Fibroblast of skin of right quadriceps (primary cell): Measurements from ENCODE around the gene OTOP3.
A peak's percentile ranks its signal among the peaks of the same experiment; 100 is the strongest.
"Not testable (repeated sequence)": the region's sequence is repeated elsewhere in the genome, so short reads cannot be mapped to it uniquely, and the experiment has no call there.

Source experiments
- DNase-seq: peaks from one replicate; pipeline ENCODE4 v3.0.0-alpha.2; 2013

The OTOP3 gene

GRCh38 chr17:74963656-74964055, 28.0 kb downstream of the OTOP3 start:
- DNase-seq = no peak

GRCh38 chr17:74964246-74964761, 28.6 kb downstream of the OTOP3 start:
- no peak for DNase-seq

DNA sequence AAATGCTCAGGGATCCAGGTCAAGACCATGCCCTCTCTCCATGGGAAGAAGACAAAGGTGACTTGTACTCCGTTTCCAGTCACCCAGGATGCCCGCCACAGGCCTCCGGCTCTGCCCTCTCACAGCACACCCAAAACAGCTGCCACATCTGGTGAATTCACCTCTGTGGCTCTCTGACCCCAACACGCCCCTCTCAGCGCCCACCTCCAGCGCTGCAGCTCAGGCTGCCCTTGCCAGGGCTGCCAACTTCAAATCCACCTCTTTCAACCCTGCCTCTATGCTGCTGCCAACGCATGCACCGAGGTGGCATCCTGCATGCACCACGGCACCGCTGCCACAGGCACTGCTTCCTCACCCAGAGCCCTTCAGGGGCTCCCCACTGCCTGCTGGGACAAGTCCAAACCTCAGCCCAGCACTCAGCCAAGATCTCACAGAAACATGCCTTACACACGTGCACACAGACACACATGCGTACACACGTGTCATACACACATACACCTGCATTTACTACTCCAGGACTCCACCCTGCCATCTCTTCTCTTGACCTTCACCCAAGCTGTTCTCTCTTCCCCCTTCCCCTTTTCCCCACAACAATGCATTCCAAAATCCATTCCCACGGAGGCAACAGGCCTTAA, 29.4 kb downstream of the OTOP3 start:
- no peak for DNase-seq

- DNase-seq = no peak
These were observed 32.7 kb downstream of the OTOP3 start for GRCh38 chr17:74968361-74968780.

- not testable (repeated sequence) for DNase-seq
These were observed 33.8 kb downstream of the OTOP3 start for GRCh38 chr17:74969501-74969900.

DNA sequence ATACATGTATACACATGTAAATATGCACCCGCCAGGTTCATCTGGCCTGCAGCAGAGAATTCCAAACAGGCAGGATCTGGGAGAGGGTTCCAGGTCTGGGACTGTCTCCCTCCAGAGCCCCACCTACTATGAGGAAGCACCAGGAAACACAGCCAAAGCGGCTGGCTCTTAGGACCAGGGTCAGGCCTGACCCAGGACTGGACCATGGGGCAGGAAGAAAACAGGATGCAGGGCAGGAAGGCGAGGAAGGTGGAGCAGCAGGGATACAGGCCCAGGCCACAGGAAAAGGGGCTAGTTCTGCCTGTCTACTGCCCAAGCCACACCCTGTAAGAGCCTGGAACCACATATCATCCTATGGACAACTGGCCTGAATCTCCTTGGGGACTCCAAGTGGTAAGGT, 34.7 kb downstream of the OTOP3 start:
- no peak for DNase-seq

- DNase-seq = no peak
These were observed 35.6 kb downstream of the OTOP3 start for GRCh38 chr17:74971069-74971841.

- DNase-seq = no peak
These were observed 36.1 kb downstream of the OTOP3 start for GRCh38 chr17:74971842-74972106.

DNA sequence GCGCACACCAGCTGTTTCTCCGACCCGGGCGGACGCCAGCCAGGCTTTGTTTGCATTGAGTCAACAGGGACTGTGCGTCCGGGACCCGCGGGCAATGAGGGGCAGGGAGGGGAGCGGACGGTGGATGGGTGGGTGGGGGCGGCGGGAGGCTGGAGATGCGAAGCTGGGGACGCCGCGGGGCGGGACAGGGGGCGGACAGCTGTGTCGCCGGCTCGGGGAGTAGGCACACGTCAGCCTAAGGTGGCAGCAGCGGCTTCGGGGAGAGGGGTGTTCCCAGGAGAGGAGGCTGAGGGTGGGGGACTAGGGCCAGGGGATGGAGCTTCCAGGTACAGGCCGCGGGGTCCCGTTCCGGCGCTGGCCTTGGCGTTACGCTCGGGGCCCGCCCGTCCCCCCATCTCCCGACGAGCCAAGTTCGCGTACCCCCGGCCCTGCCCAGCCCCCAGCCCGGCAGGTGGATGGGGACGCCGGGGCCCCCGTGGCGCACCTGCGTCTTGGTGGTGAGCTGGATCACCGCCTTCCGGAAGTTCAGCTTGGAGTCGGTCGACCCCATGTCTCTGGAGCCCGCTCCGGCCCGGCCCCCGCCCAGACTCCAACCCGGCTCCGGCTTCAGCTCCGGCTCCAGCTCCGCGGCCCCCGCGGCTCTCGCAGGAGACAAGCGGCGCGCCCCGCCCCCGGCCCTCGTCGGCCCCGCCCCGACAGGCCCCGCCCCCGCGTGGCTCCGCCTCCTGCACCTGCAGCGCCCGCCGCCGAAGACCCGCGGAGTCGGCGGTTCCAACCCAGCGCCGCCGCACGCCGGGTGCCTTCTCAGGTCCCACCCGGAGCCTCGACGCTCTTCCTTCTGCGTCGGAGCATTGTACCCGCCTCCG, 36.6 kb downstream of the OTOP3 start, which contains the start of gene HID1:
Gene HID1, minus strand, starts transcription at position 653 of the 866 bp plus-strand sequence. Its CDS starts 103 bp downstream, at position 550.
- DNase-seq = no peak

GRCh38 chr17:74972973-74973328, 37.3 kb downstream of the OTOP3 start:
- DNase-seq = no peak

GRCh38 chr17:74975943-74976342, 40.2 kb downstream of the OTOP3 start:
- DNase-seq = no peak

DNA sequence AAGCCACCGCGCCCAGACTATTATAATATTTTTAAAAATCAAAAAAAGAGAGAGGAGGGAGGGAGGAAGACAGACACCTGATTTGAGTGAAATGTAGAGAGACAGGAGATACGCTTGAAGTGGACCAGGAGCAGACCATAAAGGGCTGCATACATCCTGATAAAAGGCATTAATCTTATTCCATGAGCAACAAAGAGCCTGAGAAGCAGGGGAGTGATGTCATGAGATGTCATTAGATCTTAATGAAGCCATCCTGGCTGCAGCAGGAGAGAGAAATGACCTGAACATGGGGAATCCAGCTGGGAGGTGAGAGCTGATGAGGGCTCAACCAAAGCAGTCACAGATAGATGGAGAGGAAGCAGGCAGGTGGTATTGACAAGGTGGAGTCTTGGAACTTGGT, 42.1 kb downstream of the OTOP3 start:
- DNase-seq = no peak

DNA sequence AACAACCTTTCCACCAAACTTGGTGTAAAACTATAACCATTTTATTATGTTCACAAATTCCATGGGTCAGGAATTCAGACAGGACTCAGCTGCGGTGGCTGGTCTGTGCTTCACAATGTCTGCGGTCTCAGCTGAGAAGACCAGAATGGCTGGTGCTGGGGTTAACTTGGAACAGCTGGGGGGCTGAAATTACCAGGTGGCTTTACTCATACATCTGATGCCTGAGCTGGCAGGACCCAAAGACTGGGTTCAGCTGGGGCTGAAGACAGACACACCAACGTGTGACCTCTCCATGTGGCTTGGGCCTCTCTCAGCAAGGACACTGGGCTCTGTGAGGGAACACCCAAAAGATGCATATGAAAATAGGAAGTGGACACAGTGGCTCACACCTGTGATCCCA, 42.5 kb downstream of the OTOP3 start:
- no peak for DNase-seq

DNA sequence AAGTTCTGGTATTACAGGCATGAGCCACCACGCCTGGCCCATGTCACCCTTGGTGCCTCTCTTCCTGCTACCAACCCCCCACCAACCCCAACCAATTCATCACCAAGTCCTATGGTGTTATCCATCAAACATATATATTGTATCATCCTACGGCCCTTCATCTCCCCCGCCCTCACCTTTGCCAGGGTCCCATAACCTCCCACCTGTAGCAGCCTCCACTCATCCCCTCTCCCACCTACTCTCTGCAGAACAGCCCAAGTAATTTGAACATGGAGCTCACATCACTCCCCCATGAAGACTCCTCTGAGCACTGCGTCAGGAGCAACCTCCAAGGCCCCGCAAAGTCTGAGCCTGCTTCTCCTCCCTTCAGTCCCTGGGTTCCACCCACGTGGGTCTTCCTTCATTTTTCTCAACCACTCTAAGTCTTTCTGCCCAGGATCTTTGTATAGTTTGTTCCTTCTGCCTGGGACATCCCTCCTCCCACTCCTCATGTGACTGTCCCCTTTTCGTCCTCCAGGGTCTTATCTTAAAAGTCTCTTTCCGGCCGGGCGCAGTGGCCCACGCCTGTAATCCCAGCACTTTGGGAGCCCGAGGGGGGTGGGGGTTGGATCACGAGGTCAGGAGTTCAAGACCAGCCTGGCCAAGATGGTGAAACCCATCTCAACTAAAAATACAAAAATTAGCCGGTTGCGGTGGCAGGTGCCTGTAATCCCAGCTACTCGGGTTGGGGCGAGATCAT, 43.9 kb downstream of the OTOP3 start:
- no peak for DNase-seq

DNA sequence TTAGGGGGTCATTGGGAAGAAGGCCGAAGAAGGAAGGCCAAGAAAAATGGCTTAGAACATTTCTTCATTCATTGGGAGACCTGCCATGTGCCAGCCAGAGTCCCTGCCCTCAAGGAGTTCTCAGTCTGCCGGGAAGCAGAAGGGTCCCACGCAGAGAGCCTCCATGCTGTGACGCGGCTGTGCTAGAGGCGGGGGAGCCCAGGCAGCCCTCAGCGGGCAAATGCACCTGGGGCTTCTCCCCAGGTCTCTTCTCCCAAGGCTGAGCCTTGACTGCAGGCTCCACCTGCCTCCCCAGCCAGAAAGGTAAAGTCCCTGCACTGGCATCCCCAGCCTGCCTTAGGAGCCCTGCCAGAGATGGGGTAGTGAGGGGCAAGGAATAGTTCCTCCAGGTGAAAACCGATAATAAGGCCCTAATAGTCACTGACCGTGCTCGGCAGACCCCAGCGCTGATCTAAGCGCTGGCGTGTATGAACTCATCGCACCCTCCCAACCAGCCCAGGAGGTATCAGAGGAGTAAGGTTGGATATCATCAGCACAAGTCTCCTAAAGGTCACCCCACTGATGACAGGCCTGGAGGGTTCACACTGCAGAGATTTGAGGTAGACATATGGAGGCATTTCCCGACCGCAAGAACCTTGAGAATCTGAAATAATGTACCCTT, 45.8 kb downstream of the OTOP3 start:
- DNase-seq = no peak

DNA sequence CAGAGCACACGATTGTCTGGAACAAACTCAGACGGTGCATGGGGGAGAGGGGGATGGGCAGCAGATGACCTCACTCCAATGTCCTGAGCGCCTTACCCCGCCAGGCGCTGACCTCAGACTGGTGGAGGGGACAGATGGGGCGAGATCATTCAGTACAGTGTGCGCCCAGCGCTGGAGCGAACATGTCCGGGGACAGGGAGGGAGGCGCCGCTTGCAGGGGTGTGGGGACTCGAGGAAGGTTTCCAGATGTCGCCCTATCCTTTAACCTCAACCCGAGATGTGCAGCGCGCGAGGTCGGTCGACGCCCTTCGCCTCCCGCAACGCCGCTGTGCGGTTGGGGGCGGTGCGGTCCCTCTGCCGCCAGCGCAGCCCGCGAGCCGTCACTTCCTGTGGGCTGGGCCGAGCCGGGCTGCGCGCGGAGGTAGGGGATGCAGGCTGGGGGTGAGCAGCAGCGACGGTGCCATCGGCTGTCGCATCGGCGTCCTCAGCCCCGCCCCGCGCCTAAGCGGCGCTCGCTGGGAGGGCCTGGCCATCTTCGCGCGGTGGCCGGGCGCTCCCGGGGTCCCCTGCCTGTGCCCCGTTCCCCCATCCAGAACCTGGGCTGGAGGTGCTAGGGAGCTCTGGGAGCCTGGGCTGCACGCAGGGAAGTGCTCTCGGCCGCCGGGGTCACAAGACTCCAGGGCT, 46.4 kb downstream of the OTOP3 start:
- DNase-seq = peak; percentile 49

DNA sequence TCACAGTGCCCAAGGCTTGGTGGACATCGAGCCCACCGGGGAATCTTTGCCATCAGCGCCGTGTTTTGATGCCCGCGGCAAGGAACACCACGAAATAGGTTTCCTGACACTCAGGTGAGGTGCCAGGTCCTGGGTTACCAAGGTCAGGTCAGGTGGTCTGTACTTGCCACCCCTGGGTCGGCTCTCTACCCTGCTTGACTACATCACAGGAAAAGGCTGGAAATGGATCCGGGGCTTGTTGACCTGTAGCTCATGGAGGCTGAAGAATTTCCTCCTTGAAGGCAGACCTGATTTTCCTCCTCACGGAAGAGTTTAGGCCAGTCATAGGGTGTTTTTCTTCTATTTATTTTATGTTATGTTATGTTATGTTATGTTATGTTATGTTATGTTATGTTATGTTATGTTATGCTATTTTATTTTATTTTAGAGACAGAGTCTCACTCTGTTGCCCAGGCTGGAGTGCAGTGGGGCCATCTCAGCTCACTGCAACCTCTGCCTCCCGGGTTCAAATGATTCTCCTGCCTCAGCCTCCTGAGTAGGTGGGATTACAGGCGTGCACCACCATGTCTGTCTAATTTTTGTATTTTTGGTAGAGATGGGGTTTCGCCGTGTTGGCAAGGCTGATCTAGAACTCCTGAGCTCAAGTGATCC, 47.1 kb downstream of the OTOP3 start:
- DNase-seq = not testable (repeated sequence)

DNA sequence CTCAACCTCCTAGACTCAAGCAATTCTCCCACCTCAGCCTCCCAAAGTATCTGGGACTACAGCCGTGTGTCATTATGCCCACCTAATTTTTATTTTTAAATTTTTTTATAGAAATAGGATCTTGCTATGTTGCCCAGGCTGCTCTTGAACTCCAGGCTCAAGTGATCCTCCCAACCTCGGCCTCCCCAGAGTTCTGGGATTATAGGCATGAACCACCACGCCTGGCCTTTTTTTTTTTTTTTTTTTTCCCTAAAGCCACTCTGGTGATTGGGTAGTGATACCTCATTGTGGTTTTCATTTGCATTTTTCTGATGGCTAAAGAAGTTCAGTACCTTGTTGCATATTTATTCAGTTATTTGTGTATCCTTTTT, 50.5 kb downstream of the OTOP3 start:
- DNase-seq = no peak

GRCh38 chr17:74987418-74987908, 51.8 kb downstream of the OTOP3 start, which contains the start of gene CDR2L:
Gene CDR2L, plus strand, starts transcription at chr17:74987632. Its CDS starts 412 bp downstream, at chr17:74988044.
- DNase-seq = peak; percentile 91

- DNase-seq = peak; percentile 86
These were observed 52.4 kb downstream of the OTOP3 start for GRCh38 chr17:74987909-74988711.
